Naive B cell (primary cell): ENCODE results near the gene ABLIM2. TPM values are rescaled to one million over a fixed set of nuclear protein-coding genes. Genes with fewer than 3 reads are reported as not detected.
A peak's percentile ranks its signal among the peaks of the same experiment; 100 is the strongest.

ENCODE experiments used
- ATAC-seq, 2 donors: fragments of 150-1000 bp; cut with Tn5 transposase; 2 replicates each; pipeline ENCODE4 v1.10.0; 2021; ENCODE audit warnings: low read depth in 2 of 2, mild to moderate bottlenecking in 2 of 2, moderate library complexity in 2 of 2
- DNase-seq: peaks from one replicate; pipeline ENCODE4 v3.0.0; 2022
- H3K27ac Mint-ChIP-seq, 6 donors: one replicate each; pipeline ENCODE4 v1.8.0; 2020 to 2022; ENCODE audit warnings: mild to moderate bottlenecking in 6 of 6, mixed read lengths in 6 of 6, moderate library complexity in 5 of 6, inconsistent platforms in 2 of 6
- H3K27me3 Mint-ChIP-seq, 3 donors: one replicate each; pipeline ENCODE4 v1.8.0; 2021 to 2022; ENCODE audit warnings: mixed read lengths in 3 of 3, mild to moderate bottlenecking in 1 of 3
- H3K36me3 Mint-ChIP-seq, 2 donors: one replicate each; pipeline ENCODE4 v1.8.0; 2020 to 2022; ENCODE audit warnings: mixed read lengths in 2 of 2, inconsistent platforms in 1 of 2, mild to moderate bottlenecking in 1 of 2
- H3K4me1 Mint-ChIP-seq, 3 donors: one replicate each; pipeline ENCODE4 v1.8.0; 2020 to 2022; ENCODE audit warnings: mixed read lengths in 3 of 3, inconsistent platforms in 1 of 3, mild to moderate bottlenecking in 1 of 3, moderate library complexity in 1 of 3
- H3K4me3 Mint-ChIP-seq, 8 donors: one replicate each; pipeline ENCODE4 v1.8.0; 2020 to 2022; ENCODE audit warnings: mild to moderate bottlenecking in 8 of 8, mixed read lengths in 8 of 8, moderate library complexity in 8 of 8, inconsistent platforms in 2 of 8
- H3K9me3 Mint-ChIP-seq, 7 donors: one replicate each; pipeline ENCODE4 v1.8.0; 2020 to 2022; ENCODE audit warnings: mixed read lengths in 7 of 7, mild to moderate bottlenecking in 5 of 7, inconsistent platforms in 2 of 7, moderate library complexity in 1 of 7
- polyA plus RNA-seq, 6 donors: library from polyadenylated mRNA; unstranded; fragments of 300-500 nt; fragmentation: Illumina TruSeq; gene quantifications; one replicate each; pipeline ENCODE4 v1.2.3, GENCODE V29; 2021; ENCODE audit warnings: low read depth in 6 of 6

The ABLIM2 gene
- polyA plus RNA-seq, 6 donors from 2014 or later: 0.52 to 3.4 (median 1.1) TPM

- H3K27ac Mint-ChIP-seq: no peak overlapping the region
- no peaks in the 10 kb centered on the region for H3K36me3 Mint-ChIP-seq
- no peaks in the 10 kb centered on the region for H3K9me3 Mint-ChIP-seq
Observed at GRCh38 chr4:8131826-8132225, 26.8 kb downstream of the ABLIM2 start.

GRCh38 chr4:8131210-8131609 is 27.4 kb downstream of the ABLIM2 start:
- no peaks in the 10 kb centered on the region for H3K9me3 Mint-ChIP-seq
- no peak for DNase-seq

More at GRCh38 chr4:8131826-8132225, 26.8 kb downstream of the ABLIM2 start:
- DNase-seq (no peak), ATAC-seq (no peak)
- peaks cover 0 to 25% (median 23%) of the 10 kb centered on the region in 3 donors for H3K27me3 Mint-ChIP-seq
- H3K4me1 Mint-ChIP-seq: peaks cover 5 to 8% (median 7%) of the 10 kb centered on the region in 3 donors
- no peak overlapping the region for H3K4me3 Mint-ChIP-seq

GRCh38 chr4:8130346-8131066 is 28.1 kb downstream of the ABLIM2 start:
- Mint-ChIP-seq H3K4me1 (peaks cover 5 to 8% (median 7%) of the 10 kb centered on the region in 3 donors), H3K36me3 (no peaks in the 10 kb centered on the region), H3K4me3 (peak overlapping the region in 1 of 8 donors; percentile 29), H3K9me3 (no peaks in the 10 kb centered on the region), H3K27me3 (peaks cover 0 to 25% (median 23%) of the 10 kb centered on the region in 3 donors), H3K27ac (no peak overlapping the region)
- DNase-seq (no peak), ATAC-seq (no peak)

More at GRCh38 chr4:8131210-8131609, 27.4 kb downstream of the ABLIM2 start:
- Mint-ChIP-seq H3K4me3 (no peak overlapping the region), H3K27ac (peak overlapping the region in 1 of 6 donors; percentile 21), H3K36me3 (no peaks in the 10 kb centered on the region), H3K27me3 (peaks cover 0 to 25% (median 23%) of the 10 kb centered on the region in 3 donors), H3K4me1 (peaks cover 5 to 8% (median 7%) of the 10 kb centered on the region in 3 donors)
- no peak for ATAC-seq

DNA sequence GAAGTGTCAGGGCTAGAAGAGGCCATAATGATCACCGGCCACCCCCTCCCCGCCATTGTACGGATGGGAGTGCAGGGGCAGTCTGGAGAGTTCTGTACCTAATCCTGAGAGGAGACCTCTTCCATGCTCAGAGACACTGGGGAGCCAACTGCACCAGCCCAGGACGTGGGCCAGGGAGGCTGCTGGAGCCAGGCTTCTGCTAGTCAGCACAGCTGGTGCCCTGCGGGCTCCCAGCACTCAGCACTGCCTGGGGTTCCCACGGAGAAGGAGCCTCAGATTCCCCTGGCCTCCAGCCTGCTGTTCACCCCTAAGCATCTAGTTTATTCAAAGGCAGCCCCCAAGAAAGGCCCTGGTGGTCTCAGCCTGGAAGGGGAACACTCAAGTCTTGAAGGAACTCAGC is 28.8 kb downstream of the ABLIM2 start:
- no peak for ATAC-seq
- Mint-ChIP-seq H3K4me1 (peaks cover 5 to 8% (median 7%) of the 10 kb centered on the region in 3 donors), H3K9me3 (no peaks in the 10 kb centered on the region), H3K4me3 (no peak overlapping the region), H3K27ac (no peak overlapping the region), H3K27me3 (peaks cover 0 to 22% (median 21%) of the 10 kb centered on the region in 3 donors), H3K36me3 (no peaks in the 10 kb centered on the region)
- no peak for DNase-seq

GRCh38 chr4:8129136-8129535 is 29.5 kb downstream of the ABLIM2 start:
- peaks cover 8 to 12% (median 8%) of the 10 kb centered on the region in 3 donors for H3K4me1 Mint-ChIP-seq
- H3K27me3 Mint-ChIP-seq: peaks cover 0 to 15% (median 14%) of the 10 kb centered on the region in 3 donors
- H3K36me3 Mint-ChIP-seq: no peaks in the 10 kb centered on the region
- no peak overlapping the region for H3K27ac Mint-ChIP-seq
- H3K9me3 Mint-ChIP-seq: no peaks in the 10 kb centered on the region
- no peak for DNase-seq
- H3K4me3 Mint-ChIP-seq: no peak overlapping the region
- ATAC-seq: no peak

GRCh38 chr4:8128100-8128856 is 30.3 kb downstream of the ABLIM2 start:
- ATAC-seq: no peak
- Mint-ChIP-seq H3K27ac (peak overlapping the region in 2 of 6 donors; percentile 20 to 58), H3K27me3 (peaks cover 0 to 7% (median 6%) of the 10 kb centered on the region in 3 donors), H3K4me1 (peaks cover 11 to 20% (median 17%) of the 10 kb centered on the region in 3 donors), H3K4me3 (no peak overlapping the region), H3K9me3 (no peaks in the 10 kb centered on the region), H3K36me3 (no peaks in the 10 kb centered on the region)
- DNase-seq: no peak

- Mint-ChIP-seq H3K27ac (no peak overlapping the region), H3K9me3 (no peaks in the 10 kb centered on the region), H3K27me3 (peaks cover 0 to 3% (median 2%) of the 10 kb centered on the region in 3 donors), H3K4me3 (no peak overlapping the region), H3K4me1 (peaks cover 11 to 23% (median 18%) of the 10 kb centered on the region in 3 donors), H3K36me3 (no peaks in the 10 kb centered on the region)
- DNase-seq: no peak
- ATAC-seq: no peak
Observed at GRCh38 chr4:8127051-8127826, 31.4 kb downstream of the ABLIM2 start.

DNA sequence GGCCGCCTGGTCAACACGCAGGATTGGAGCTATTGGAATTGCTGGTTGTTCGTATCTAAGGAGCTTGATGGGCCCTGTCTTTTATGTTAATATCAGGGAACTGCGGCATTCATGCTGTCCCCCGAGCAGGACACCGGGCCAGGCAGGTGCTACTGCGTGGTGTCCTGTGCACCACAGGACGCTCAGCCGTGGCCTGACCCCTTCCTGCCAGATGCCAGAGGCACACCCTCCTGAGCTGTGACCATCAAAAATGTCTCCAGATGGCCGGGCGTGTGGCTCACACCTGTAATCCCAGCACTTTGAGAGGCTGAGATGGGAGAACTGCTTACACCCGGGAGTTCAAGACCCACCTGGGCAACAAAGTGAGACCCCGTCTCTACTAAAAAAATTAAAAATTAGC is 32.1 kb downstream of the ABLIM2 start:
- DNase-seq (no peak), ATAC-seq (no peak)
- peaks cover 11 to 23% (median 18%) of the 10 kb centered on the region in 3 donors for H3K4me1 Mint-ChIP-seq
- peaks cover 0 to 6% (median 6%) of the 10 kb centered on the region in 3 donors for H3K27me3 Mint-ChIP-seq
- no peak overlapping the region for H3K4me3 Mint-ChIP-seq
- H3K9me3 Mint-ChIP-seq: no peaks in the 10 kb centered on the region
- H3K36me3 Mint-ChIP-seq: no peaks in the 10 kb centered on the region
- H3K27ac Mint-ChIP-seq: no peak overlapping the region

- H3K27me3 Mint-ChIP-seq: peaks cover 3 to 11% (median 6%) of the 10 kb centered on the region in 3 donors
- H3K27ac Mint-ChIP-seq: no peak overlapping the region
- no peaks in the 10 kb centered on the region for H3K36me3 Mint-ChIP-seq
- H3K4me1 Mint-ChIP-seq: peaks cover 4 to 16% (median 13%) of the 10 kb centered on the region in 3 donors
- DNase-seq: no peak
- ATAC-seq: no peak
- H3K9me3 Mint-ChIP-seq: no peaks in the 10 kb centered on the region
- no peak overlapping the region for H3K4me3 Mint-ChIP-seq
Observed at GRCh38 chr4:8125526-8126056, 33.0 kb downstream of the ABLIM2 start.

- H3K27me3 Mint-ChIP-seq: peaks cover 3 to 12% (median 6%) of the 10 kb centered on the region in 3 donors
- peak overlapping the region in 2 of 6 donors; percentile 4 to 39 for H3K27ac Mint-ChIP-seq
- DNase-seq (peak; percentile 21), ATAC-seq (peak; percentile 60 to 66)
- peaks cover 4 to 16% (median 13%) of the 10 kb centered on the region in 3 donors for H3K4me1 Mint-ChIP-seq
- H3K36me3 Mint-ChIP-seq: no peaks in the 10 kb centered on the region
- no peak overlapping the region for H3K4me3 Mint-ChIP-seq
- no peaks in the 10 kb centered on the region for H3K9me3 Mint-ChIP-seq
Observed at GRCh38 chr4:8123870-8124269, 34.7 kb downstream of the ABLIM2 start.

DNA sequence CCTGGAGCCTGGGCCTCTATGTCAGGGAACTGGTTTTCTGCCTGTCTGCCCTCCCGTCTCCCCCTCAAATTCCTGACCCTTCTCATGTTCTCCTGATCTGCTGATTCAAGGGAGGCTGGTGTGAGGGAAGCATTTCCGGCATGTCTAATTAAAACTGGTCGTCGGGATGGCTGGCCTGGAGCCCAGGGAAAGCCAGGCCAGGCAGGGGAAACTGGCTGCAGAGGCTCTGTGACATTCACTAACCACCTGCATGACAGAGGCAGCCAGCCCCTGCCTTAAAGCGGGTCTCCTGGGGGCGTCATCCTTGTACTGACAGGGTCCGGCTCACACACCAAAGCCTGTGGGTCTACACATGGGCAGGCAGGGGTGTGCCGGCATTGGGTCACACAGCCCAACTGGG is 35.2 kb downstream of the ABLIM2 start:
- H3K4me3 Mint-ChIP-seq: no peak overlapping the region
- H3K4me1 Mint-ChIP-seq: peaks cover 4 to 16% (median 13%) of the 10 kb centered on the region in 3 donors
- H3K9me3 Mint-ChIP-seq: no peaks in the 10 kb centered on the region
- no peak for DNase-seq
- no peaks in the 10 kb centered on the region for H3K36me3 Mint-ChIP-seq
- peak in 1 of 2 donors; percentile 11 for ATAC-seq
- H3K27ac Mint-ChIP-seq: peak overlapping the region in 1 of 6 donors; percentile 39
- H3K27me3 Mint-ChIP-seq: peaks cover 3 to 12% (median 6%) of the 10 kb centered on the region in 3 donors

DNA sequence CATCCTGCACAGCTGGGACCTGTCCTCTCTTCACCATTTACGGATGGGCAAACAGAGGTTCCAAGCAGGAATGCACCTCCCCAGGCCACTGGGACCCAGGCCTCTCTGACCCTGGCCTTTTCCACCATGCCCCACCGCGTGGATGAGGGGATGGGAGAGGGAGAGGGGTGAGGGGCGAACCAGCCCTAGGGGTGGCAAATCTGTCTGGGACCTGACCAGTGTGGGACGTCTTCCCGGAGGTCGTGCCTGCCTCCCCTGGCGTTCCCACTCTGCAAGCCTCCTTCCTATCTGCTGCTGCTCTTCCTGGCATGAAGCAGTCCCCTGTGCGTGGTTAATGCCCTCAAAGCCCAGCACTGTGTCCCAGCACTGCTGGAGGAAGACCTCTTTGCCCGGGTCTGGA is 35.9 kb downstream of the ABLIM2 start:
- no peak for DNase-seq
- H3K27me3 Mint-ChIP-seq: peaks cover 3 to 12% (median 6%) of the 10 kb centered on the region in 3 donors
- no peak overlapping the region for H3K4me3 Mint-ChIP-seq
- no peaks in the 10 kb centered on the region for H3K9me3 Mint-ChIP-seq
- H3K27ac Mint-ChIP-seq: peak overlapping the region in 1 of 6 donors; percentile 24
- no peak for ATAC-seq
- no peaks in the 10 kb centered on the region for H3K36me3 Mint-ChIP-seq
- H3K4me1 Mint-ChIP-seq: peaks cover 2 to 16% (median 13%) of the 10 kb centered on the region in 3 donors
